Right atrium auricular region (tissue), 2 donors: Measurements from ENCODE around the gene MYOM3. TPM values are rescaled to one million over a fixed set of nuclear protein-coding genes. Genes with fewer than 3 reads are reported as not detected.

Experiments
- DNase-seq: peaks from one replicate; pipeline ENCODE4 v3.0.0-alpha.2; 2019; ENCODE audit warnings: low spot score
- H3K27ac ChIP-seq, 2 donors: fragments of 200-600 bp; sonication (generic); 1 replicate in 1 of 2; 2 replicates in 1 of 2; pipeline ENCODE4 v1.5.1; 2016 to 2019
- H3K27me3 ChIP-seq, 2 donors: fragments of 200-600 bp; sonication (generic); one replicate each; pipeline versions ENCODE4 v1.5.1 to v1.6.0; 2017 to 2019
- H3K36me3 ChIP-seq: fragments of 200-600 bp; sonication (generic); one replicate; pipeline ENCODE4 v1.5.1; 2016
- H3K4me1 ChIP-seq, 2 donors: fragments of 200-600 bp; sonication (generic); one replicate each; pipeline versions ENCODE4 v1.5.1 to v1.6.0; 2017 to 2019
- H3K4me3 ChIP-seq, 2 donors: fragments of 200-600 bp; sonication (generic); 1 replicate in 1 of 2; 2 replicates in 1 of 2; pipeline ENCODE4 v1.5.1; 2017 to 2019; ENCODE audit warnings: mild to moderate bottlenecking in 1 of 2, moderate library complexity in 1 of 2
- H3K9me3 ChIP-seq, 2 donors: fragments of 200-600 bp; sonication (generic); one replicate each; pipeline ENCODE4 v1.5.1; 2019
- total RNA-seq, 2 donors: library from RNA; depleted of rRNA; stranded (reverse); fragments of >200 nt; gene quantifications; one replicate each; pipeline ENCODE4 v1.1.0, GENCODE V29; 2016
- TF ChIP-seq, protein P1 (sequence below), 2 donors: fragments of 200-600 bp; sonication (generic); IDR thresholded peaks; one replicate each; pipeline ENCODE4 v1.5.1; 2019; ENCODE audit warnings: antibody characterized with exemption in 2 of 2

The MYOM3 gene
- total RNA-seq, 2 donors from 2014 or later = 98.7 to 241 TPM

- no peaks in the 10 kb centered on the region for H3K36me3 ChIP-seq
- TF ChIP-seq, protein P1, sequence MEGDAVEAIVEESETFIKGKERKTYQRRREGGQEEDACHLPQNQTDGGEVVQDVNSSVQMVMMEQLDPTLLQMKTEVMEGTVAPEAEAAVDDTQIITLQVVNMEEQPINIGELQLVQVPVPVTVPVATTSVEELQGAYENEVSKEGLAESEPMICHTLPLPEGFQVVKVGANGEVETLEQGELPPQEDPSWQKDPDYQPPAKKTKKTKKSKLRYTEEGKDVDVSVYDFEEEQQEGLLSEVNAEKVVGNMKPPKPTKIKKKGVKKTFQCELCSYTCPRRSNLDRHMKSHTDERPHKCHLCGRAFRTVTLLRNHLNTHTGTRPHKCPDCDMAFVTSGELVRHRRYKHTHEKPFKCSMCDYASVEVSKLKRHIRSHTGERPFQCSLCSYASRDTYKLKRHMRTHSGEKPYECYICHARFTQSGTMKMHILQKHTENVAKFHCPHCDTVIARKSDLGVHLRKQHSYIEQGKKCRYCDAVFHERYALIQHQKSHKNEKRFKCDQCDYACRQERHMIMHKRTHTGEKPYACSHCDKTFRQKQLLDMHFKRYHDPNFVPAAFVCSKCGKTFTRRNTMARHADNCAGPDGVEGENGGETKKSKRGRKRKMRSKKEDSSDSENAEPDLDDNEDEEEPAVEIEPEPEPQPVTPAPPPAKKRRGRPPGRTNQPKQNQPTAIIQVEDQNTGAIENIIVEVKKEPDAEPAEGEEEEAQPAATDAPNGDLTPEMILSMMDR (IDR thresholded peaks at IDR 0.05) = no peak
- no peak overlapping the region for H3K27ac ChIP-seq
- no peaks in the 10 kb centered on the region for H3K27me3 ChIP-seq
- no peaks in the 10 kb centered on the region for H3K9me3 ChIP-seq
- H3K4me3 ChIP-seq = no peak overlapping the region
- peaks cover 0 to 28% of the 10 kb centered on the region in 2 donors for H3K4me1 ChIP-seq
- no peak for DNase-seq
Observed at GRCh38 chr1:24121406-24121805, 9.5 kb upstream of the MYOM3 start.

DNA sequence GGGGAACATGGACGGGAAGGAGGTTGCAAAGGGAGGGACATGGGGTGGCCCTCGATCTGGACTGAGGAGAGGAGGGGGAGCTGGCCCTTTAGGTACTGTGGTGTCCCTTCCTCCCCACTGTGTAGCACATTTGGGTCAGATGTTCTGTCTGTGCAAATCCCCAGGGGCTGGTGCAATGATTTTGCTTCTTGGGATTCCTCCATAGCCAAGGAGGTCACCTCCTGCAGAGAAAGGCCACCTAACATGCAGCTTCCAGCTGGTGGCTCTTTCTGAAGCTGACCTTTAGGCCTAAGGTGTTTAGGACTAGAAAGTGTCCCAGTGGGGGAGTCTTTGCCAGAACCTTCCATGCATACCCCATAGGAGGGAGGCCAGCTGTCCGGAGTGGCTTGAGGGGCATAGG, 9.0 kb upstream of the MYOM3 start:
- H3K27ac ChIP-seq = peak overlapping the region; percentile 63 to 64
- H3K27me3 ChIP-seq = no peaks in the 10 kb centered on the region
- H3K36me3 ChIP-seq = no peaks in the 10 kb centered on the region
- TF ChIP-seq, protein P1 (IDR thresholded peaks at IDR 0.05) = no peak
- peaks cover 0 to 23% of the 10 kb centered on the region in 2 donors for H3K4me1 ChIP-seq
- DNase-seq = no peak
- no peaks in the 10 kb centered on the region for H3K9me3 ChIP-seq
- no peak overlapping the region for H3K4me3 ChIP-seq

GRCh38 chr1:24119859-24120756, 8.2 kb upstream of the MYOM3 start:
- no peak for DNase-seq
- Histone ChIP-seq H3K4me3 (no peak overlapping the region), H3K9me3 (no peaks in the 10 kb centered on the region), H3K27me3 (no peaks in the 10 kb centered on the region), H3K27ac (peak overlapping the region; percentile 63 to 64), H3K4me1 (peaks cover 0 to 18% of the 10 kb centered on the region in 2 donors), H3K36me3 (no peaks in the 10 kb centered on the region)
- TF ChIP-seq, protein P1 (IDR thresholded peaks at IDR 0.05) = no peak

- H3K36me3 ChIP-seq = no peaks in the 10 kb centered on the region
- no peaks in the 10 kb centered on the region for H3K9me3 ChIP-seq
- H3K4me3 ChIP-seq = no peak overlapping the region
- H3K4me1 ChIP-seq = peaks cover 0 to 18% of the 10 kb centered on the region in 2 donors
- DNase-seq = no peak
- TF ChIP-seq, protein P1 (IDR thresholded peaks at IDR 0.05) = no peak
- H3K27ac ChIP-seq = peak overlapping the region; percentile 63 to 64
- H3K27me3 ChIP-seq = peaks cover 0 to 3% of the 10 kb centered on the region in 2 donors
Observed at GRCh38 chr1:24119489-24119858, 7.5 kb upstream of the MYOM3 start.

- peaks cover 0 to 3% of the 10 kb centered on the region in 2 donors for H3K27me3 ChIP-seq
- TF ChIP-seq, protein P1 (IDR thresholded peaks at IDR 0.05) = no peak
Observed at GRCh38 chr1:24118410-24119242, 6.7 kb upstream of the MYOM3 start.

More at GRCh38 chr1:24118410-24119242, 6.7 kb upstream of the MYOM3 start:
- Histone ChIP-seq H3K4me1 (peaks cover 0 to 18% of the 10 kb centered on the region in 2 donors), H3K36me3 (no peaks in the 10 kb centered on the region), H3K4me3 (no peak overlapping the region), H3K27ac (no peak overlapping the region), H3K9me3 (no peaks in the 10 kb centered on the region)
- no peak for DNase-seq
